ENCODE results near the gene DDX59.

- TF ChIP-seq CTCF (IDR thresholded peaks at IDR 0.05) (no peak), POLR2A (IDR thresholded peaks at IDR 0.05) (no peak), POLR2AphosphoS5 (IDR thresholded peaks at IDR 0.05) (no peak)
Observed at GRCh38 chr1:200625381-200625824, 44.3 kb downstream of the DDX59 start.
